ENCODE results near the gene HSPG2.

HSPG2 gene

GRCh38 chr1:21875621-21876063, 61.5 kb downstream of the HSPG2 start:
- Histone ChIP-seq H3K4me3 (ENCODE audit: low read length in 2 of 2) (no peak overlapping the region), H3K36me3 (ENCODE audit: control insufficient read depth in 2 of 2, insufficient read depth in 2 of 2, low read length in 2 of 2) (peaks cover 88 to 90% of the 10 kb centered on the region in 2 donors), H3K9ac (ENCODE audit: low read length in 2 of 2) (no peak overlapping the region), H3K4me1 (ENCODE audit: control insufficient read depth, insufficient read depth, low read length) (peaks cover 14% of the 10 kb centered on the region), H3K27ac (ENCODE audit: low read length) (peak overlapping the region; percentile 24), H3K27me3 (ENCODE audit: control insufficient read depth in 1 of 2, insufficient read depth in 2 of 2, low read length in 2 of 2) (no peaks in the 10 kb centered on the region), H3K9me3 (ENCODE audit: control insufficient read depth in 2 of 2, low read length in 2 of 2) (no peaks in the 10 kb centered on the region)

GRCh38 chr1:21874778-21875547, 62.1 kb downstream of the HSPG2 start:
- Histone ChIP-seq H3K9ac (ENCODE audit: low read length in 2 of 2) (no peak overlapping the region), H3K36me3 (ENCODE audit: control insufficient read depth in 2 of 2, insufficient read depth in 2 of 2, low read length in 2 of 2) (peaks cover 85 to 89% of the 10 kb centered on the region in 2 donors), H3K4me3 (ENCODE audit: low read length in 2 of 2) (no peak overlapping the region), H3K27ac (ENCODE audit: low read length) (peak overlapping the region; percentile 53), H3K27me3 (ENCODE audit: control insufficient read depth in 1 of 2, insufficient read depth in 2 of 2, low read length in 2 of 2) (no peaks in the 10 kb centered on the region), H3K9me3 (ENCODE audit: control insufficient read depth in 2 of 2, low read length in 2 of 2) (no peaks in the 10 kb centered on the region), H3K4me1 (ENCODE audit: control insufficient read depth, insufficient read depth, low read length) (peaks cover 21% of the 10 kb centered on the region)

GRCh38 chr1:21874328-21874727, 62.8 kb downstream of the HSPG2 start:
- no peaks in the 10 kb centered on the region for H3K27me3 ChIP-seq (ENCODE audit: control insufficient read depth in 1 of 2, insufficient read depth in 2 of 2, low read length in 2 of 2)
- H3K27ac ChIP-seq (ENCODE audit: low read length): peak overlapping the region; percentile 58
- peaks cover 27% of the 10 kb centered on the region for H3K4me1 ChIP-seq (ENCODE audit: control insufficient read depth, insufficient read depth, low read length)
- H3K36me3 ChIP-seq (ENCODE audit: control insufficient read depth in 2 of 2, insufficient read depth in 2 of 2, low read length in 2 of 2): peaks cover 82 to 83% of the 10 kb centered on the region in 2 donors
- H3K9me3 ChIP-seq (ENCODE audit: control insufficient read depth in 2 of 2, low read length in 2 of 2): no peaks in the 10 kb centered on the region
- H3K9ac ChIP-seq (ENCODE audit: low read length in 2 of 2): no peak overlapping the region
- no peak overlapping the region for H3K4me3 ChIP-seq (ENCODE audit: low read length in 2 of 2)

GRCh38 chr1:21873761-21874160, 63.3 kb downstream of the HSPG2 start:
- no peaks in the 10 kb centered on the region for H3K27me3 ChIP-seq (ENCODE audit: control insufficient read depth in 1 of 2, insufficient read depth in 2 of 2, low read length in 2 of 2)
- H3K9ac ChIP-seq (ENCODE audit: low read length in 2 of 2): no peak overlapping the region
- H3K4me3 ChIP-seq (ENCODE audit: low read length in 2 of 2): no peak overlapping the region
- H3K4me1 ChIP-seq (ENCODE audit: control insufficient read depth, insufficient read depth, low read length): peaks cover 27% of the 10 kb centered on the region
- H3K9me3 ChIP-seq (ENCODE audit: control insufficient read depth in 2 of 2, low read length in 2 of 2): no peaks in the 10 kb centered on the region
- peak overlapping the region; percentile 58 for H3K27ac ChIP-seq (ENCODE audit: low read length)
- peaks cover 77 to 78% of the 10 kb centered on the region in 2 donors for H3K36me3 ChIP-seq (ENCODE audit: control insufficient read depth in 2 of 2, insufficient read depth in 2 of 2, low read length in 2 of 2)

GRCh38 chr1:21873174-21873573, 63.9 kb downstream of the HSPG2 start:
- Histone ChIP-seq H3K4me1 (ENCODE audit: control insufficient read depth, insufficient read depth, low read length) (peaks cover 27% of the 10 kb centered on the region), H3K9me3 (ENCODE audit: control insufficient read depth in 2 of 2, low read length in 2 of 2) (no peaks in the 10 kb centered on the region), H3K9ac (ENCODE audit: low read length in 2 of 2) (no peak overlapping the region), H3K27me3 (ENCODE audit: control insufficient read depth in 1 of 2, insufficient read depth in 2 of 2, low read length in 2 of 2) (no peaks in the 10 kb centered on the region), H3K36me3 (ENCODE audit: control insufficient read depth in 2 of 2, insufficient read depth in 2 of 2, low read length in 2 of 2) (peaks cover 75 to 77% of the 10 kb centered on the region in 2 donors), H3K27ac (ENCODE audit: low read length) (peak overlapping the region; percentile 58), H3K4me3 (ENCODE audit: low read length in 2 of 2) (no peak overlapping the region)

- Histone ChIP-seq H3K4me1 (ENCODE audit: control insufficient read depth, insufficient read depth, low read length) (peaks cover 27% of the 10 kb centered on the region), H3K27ac (ENCODE audit: low read length) (peak overlapping the region; percentile 58)
Measured at GRCh38 chr1:21872445-21873079, 64.5 kb downstream of the HSPG2 start.

GRCh38 chr1:21871943-21872342, 65.2 kb downstream of the HSPG2 start:
- H3K9me3 ChIP-seq (ENCODE audit: control insufficient read depth in 2 of 2, low read length in 2 of 2): no peaks in the 10 kb centered on the region
- peak overlapping the region; percentile 58 for H3K27ac ChIP-seq (ENCODE audit: low read length)
- no peak overlapping the region for H3K9ac ChIP-seq (ENCODE audit: low read length in 2 of 2)
- peaks cover 65 to 66% of the 10 kb centered on the region in 2 donors for H3K36me3 ChIP-seq (ENCODE audit: control insufficient read depth in 2 of 2, insufficient read depth in 2 of 2, low read length in 2 of 2)
- H3K4me3 ChIP-seq (ENCODE audit: low read length in 2 of 2): no peak overlapping the region
- peaks cover 27% of the 10 kb centered on the region for H3K4me1 ChIP-seq (ENCODE audit: control insufficient read depth, insufficient read depth, low read length)
- H3K27me3 ChIP-seq (ENCODE audit: control insufficient read depth in 1 of 2, insufficient read depth in 2 of 2, low read length in 2 of 2): no peaks in the 10 kb centered on the region

More at GRCh38 chr1:21872445-21873079, 64.5 kb downstream of the HSPG2 start:
- Histone ChIP-seq H3K9me3 (ENCODE audit: control insufficient read depth in 2 of 2, low read length in 2 of 2) (no peaks in the 10 kb centered on the region), H3K36me3 (ENCODE audit: control insufficient read depth in 2 of 2, insufficient read depth in 2 of 2, low read length in 2 of 2) (peaks cover 69 to 71% of the 10 kb centered on the region in 2 donors), H3K9ac (ENCODE audit: low read length in 2 of 2) (no peak overlapping the region), H3K4me3 (ENCODE audit: low read length in 2 of 2) (no peak overlapping the region), H3K27me3 (ENCODE audit: control insufficient read depth in 1 of 2, insufficient read depth in 2 of 2, low read length in 2 of 2) (no peaks in the 10 kb centered on the region)

- Histone ChIP-seq H3K9me3 (ENCODE audit: control insufficient read depth in 2 of 2, low read length in 2 of 2) (no peaks in the 10 kb centered on the region), H3K27me3 (ENCODE audit: control insufficient read depth in 1 of 2, insufficient read depth in 2 of 2, low read length in 2 of 2) (no peaks in the 10 kb centered on the region), H3K27ac (ENCODE audit: low read length) (peak overlapping the region; percentile 62), H3K9ac (ENCODE audit: low read length in 2 of 2) (no peak overlapping the region), H3K4me1 (ENCODE audit: control insufficient read depth, insufficient read depth, low read length) (peaks cover 29% of the 10 kb centered on the region), H3K4me3 (ENCODE audit: low read length in 2 of 2) (no peak overlapping the region), H3K36me3 (ENCODE audit: control insufficient read depth in 2 of 2, insufficient read depth in 2 of 2, low read length in 2 of 2) (peaks cover 57 to 65% of the 10 kb centered on the region in 2 donors)
Measured at GRCh38 chr1:21870611-21871010, 66.5 kb downstream of the HSPG2 start.

GRCh38 chr1:21869620-21870121, 67.4 kb downstream of the HSPG2 start:
- Histone ChIP-seq H3K9ac (ENCODE audit: low read length in 2 of 2) (peak overlapping the region in 1 of 2 donors; percentile 41), H3K4me3 (ENCODE audit: low read length in 2 of 2) (peak overlapping the region in 1 of 2 donors; percentile 16), H3K9me3 (ENCODE audit: control insufficient read depth in 2 of 2, low read length in 2 of 2) (no peaks in the 10 kb centered on the region), H3K36me3 (ENCODE audit: control insufficient read depth in 2 of 2, insufficient read depth in 2 of 2, low read length in 2 of 2) (peaks cover 55 to 63% of the 10 kb centered on the region in 2 donors), H3K27me3 (ENCODE audit: control insufficient read depth in 1 of 2, insufficient read depth in 2 of 2, low read length in 2 of 2) (no peaks in the 10 kb centered on the region), H3K27ac (ENCODE audit: low read length) (peak overlapping the region; percentile 62), H3K4me1 (ENCODE audit: control insufficient read depth, insufficient read depth, low read length) (peaks cover 22% of the 10 kb centered on the region)

- Histone ChIP-seq H3K27ac (ENCODE audit: low read length) (peak overlapping the region; percentile 53), H3K27me3 (ENCODE audit: control insufficient read depth in 1 of 2, insufficient read depth in 2 of 2, low read length in 2 of 2) (no peaks in the 10 kb centered on the region), H3K36me3 (ENCODE audit: control insufficient read depth in 2 of 2, insufficient read depth in 2 of 2, low read length in 2 of 2) (peaks cover 54 to 63% of the 10 kb centered on the region in 2 donors), H3K4me1 (ENCODE audit: control insufficient read depth, insufficient read depth, low read length) (peaks cover 22% of the 10 kb centered on the region), H3K9me3 (ENCODE audit: control insufficient read depth in 2 of 2, low read length in 2 of 2) (no peaks in the 10 kb centered on the region), H3K4me3 (ENCODE audit: low read length in 2 of 2) (no peak overlapping the region), H3K9ac (ENCODE audit: low read length in 2 of 2) (no peak overlapping the region)
Measured at GRCh38 chr1:21868941-21869454, 68.1 kb downstream of the HSPG2 start.

Data from stomach smooth muscle (tissue), 2 donors.